Measurements from ENCODE around the gene TMEM106C.

The TMEM106C gene

DNA sequence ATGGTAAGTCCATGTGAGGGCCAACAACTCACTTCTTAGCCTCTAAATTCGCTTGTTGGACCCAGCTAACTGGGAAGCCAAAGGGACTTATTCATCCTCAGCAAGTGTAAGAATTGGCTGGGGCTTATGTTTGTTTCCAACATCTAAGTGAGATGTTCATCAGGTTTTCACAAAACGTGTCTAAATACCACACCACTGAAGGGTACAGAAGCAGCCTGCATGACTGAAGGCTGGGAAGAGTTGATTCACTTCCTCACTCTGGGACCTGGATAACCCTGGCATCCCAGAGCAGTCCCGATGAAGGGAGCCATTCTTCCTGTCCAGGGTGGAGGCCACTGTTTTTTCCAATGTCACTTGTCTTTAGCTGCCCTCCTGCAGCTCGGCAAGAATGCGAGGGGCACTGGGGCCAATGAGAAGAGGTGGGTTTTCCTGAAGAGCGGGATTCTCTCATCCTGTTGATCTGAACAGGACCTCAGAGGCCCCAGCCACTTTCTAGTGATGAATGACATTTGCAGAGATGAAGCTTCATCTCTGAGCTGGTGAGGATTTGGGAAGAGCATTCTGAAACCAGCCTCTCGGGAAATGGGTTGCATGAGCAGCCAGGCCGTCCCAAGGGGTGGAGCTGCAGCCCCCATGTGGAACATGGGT is 53.1 kb downstream of the TMEM106C start:
- DNase-seq (ENCODE audit: low spot score), result no peak

DNA sequence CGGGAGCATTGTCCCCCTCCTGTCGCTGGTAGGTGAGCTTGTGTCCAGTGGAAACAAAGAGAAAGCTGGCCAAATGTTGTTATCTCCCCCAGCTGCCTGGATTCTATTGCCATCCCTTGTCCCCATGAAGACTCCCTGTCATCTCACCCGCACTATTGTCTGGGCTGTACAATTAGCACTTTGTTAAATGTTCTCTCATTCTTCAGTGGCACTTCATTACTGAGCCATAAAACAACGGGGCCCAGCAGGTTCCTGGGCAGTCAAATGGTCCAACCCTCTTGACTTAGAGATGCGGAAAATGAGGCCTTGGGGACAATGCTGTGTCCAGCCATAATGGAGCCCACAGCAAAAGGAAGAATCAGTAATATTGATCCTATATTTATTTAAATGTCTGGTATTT is 54.1 kb downstream of the TMEM106C start:
- no peak for DNase-seq (ENCODE audit: low spot score)

DNA sequence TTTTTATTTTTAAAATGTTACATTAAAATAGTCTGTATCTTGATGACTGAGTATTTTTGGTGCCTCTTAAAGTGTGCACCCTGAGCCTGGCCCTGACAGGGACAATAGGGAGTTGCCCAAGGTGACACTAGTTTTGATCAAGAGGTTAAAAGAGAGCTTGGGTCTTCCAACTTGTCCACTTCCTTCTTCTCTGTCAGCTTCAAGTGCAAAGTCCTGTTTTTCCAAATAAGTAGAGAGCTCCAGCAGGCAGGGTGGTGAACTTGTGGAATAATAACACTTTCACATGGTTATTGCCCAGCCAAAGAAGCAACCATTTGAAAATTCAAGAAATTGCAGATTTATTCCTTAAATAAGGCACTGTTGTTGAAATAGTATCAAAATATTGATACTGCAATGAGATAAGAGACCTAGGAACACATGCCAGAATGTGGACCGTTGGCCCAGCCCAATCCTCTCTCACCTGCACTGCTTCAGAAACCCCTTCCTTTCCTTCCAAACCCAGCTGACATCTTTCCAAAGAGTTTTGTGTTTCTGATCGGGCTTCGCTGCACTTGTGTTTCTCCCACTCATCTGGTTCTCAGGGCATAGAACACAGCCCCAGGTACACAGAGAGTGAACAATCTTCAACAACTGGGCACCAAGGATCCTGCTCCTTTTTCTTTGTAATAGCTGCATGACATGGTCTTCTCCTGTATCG is 54.7 kb downstream of the TMEM106C start:
- no peak for DNase-seq (ENCODE audit: low spot score)

Data from HuH-7 (cell line).